Measurements from ENCODE around the gene ZNF574.

Gene ZNF574

GRCh38 chr19:42065511-42065910 lies 10.5 kb upstream of the ZNF574 start:
- TF ChIP-seq, protein P1, sequence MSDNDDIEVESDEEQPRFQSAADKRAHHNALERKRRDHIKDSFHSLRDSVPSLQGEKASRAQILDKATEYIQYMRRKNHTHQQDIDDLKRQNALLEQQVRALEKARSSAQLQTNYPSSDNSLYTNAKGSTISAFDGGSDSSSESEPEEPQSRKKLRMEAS (IDR thresholded peaks at IDR 0.05): no peak
- TF ChIP-seq FOXM1 (IDR thresholded peaks at IDR 0.05; ENCODE audit: borderline replicate concordance, low read depth) (no peak), RAD21 (IDR thresholded peaks at IDR 0.05; ENCODE audit: low read depth) (no peak), CREB1 (IDR thresholded peaks at IDR 0.05; ENCODE audit: low read depth) (no peak), ZBTB7A (IDR thresholded peaks at IDR 0.05; ENCODE audit: low read depth) (no peak), EGR1 (IDR thresholded peaks at IDR 0.05) (no peak), CEBPB (IDR thresholded peaks at IDR 0.05) (no peak), TCF12 (IDR thresholded peaks at IDR 0.05; ENCODE audit: low read depth) (no peak)

DNA sequence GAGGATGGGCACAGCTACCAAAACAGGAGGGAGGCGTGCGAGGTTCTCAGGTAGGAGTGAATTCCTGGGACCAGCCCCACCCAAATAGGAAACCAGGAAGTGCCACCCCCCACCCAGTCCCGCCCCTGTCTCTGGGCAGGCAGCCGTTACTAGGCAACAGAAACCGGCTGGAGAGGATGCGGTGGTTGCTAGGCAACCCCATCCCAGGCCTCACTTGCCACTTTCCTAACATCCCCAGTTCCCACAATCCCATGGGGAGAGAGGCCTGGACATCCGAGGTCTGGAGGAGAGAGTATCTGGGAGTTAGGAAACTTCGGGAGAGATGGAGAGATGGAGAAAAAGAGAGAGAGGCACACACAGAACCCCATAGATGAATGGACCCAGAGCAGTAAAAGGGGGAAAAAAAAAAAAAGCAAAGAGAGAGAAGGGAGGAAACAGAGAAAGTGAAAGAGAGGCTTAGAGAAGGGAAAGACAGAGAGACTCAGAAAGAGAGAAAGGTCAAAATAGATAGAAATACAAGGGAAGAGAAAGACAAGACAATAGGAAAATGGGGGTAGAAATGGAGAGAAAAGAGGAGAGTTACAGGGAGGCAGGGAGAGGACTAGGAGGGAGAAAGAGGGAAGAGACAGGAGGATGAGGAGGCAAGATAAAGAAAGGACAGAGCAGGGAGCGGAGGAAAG lies 9.8 kb upstream of the ZNF574 start:
- TF ChIP-seq, protein P1 (IDR thresholded peaks at IDR 0.05): no peak
- no peak for TF ChIP-seq EGR1 (IDR thresholded peaks at IDR 0.05)

DNA sequence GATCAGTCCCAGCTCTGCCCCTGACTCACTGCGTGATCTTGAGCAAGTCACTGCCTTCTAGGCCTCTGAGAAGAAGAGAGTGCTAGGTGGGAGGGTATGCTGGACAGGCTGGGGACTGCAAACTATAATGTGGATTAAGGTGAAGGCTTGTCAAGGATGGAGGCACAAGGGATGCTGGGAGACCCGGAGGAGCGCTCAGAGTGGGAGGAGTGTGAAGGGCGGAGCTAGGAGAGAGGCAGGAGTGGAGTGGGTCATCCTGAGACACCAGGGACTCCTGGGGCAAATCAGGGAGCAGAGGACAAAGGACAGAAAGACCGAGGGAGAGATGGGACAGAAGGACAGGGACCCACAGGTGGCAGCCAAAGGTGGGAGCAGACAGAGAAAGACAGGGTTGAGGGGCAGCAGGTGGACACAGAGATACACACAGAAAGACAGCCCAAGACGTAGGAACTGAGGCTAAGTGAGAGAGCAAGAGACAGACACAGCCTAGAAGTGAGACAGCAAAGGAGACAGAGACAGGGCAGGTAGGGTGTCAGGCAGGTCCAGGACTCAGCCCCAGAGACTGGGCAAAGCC lies 8.6 kb upstream of the ZNF574 start:
- no peak for TF ChIP-seq CREB1 (IDR thresholded peaks at IDR 0.05; ENCODE audit: low read depth)
- TF ChIP-seq RAD21 (IDR thresholded peaks at IDR 0.05; ENCODE audit: low read depth): no peak
- TF ChIP-seq TEAD4 (IDR thresholded peaks at IDR 0.05): no peak
- no peak for TF ChIP-seq NFIC (IDR thresholded peaks at IDR 0.05)

DNA sequence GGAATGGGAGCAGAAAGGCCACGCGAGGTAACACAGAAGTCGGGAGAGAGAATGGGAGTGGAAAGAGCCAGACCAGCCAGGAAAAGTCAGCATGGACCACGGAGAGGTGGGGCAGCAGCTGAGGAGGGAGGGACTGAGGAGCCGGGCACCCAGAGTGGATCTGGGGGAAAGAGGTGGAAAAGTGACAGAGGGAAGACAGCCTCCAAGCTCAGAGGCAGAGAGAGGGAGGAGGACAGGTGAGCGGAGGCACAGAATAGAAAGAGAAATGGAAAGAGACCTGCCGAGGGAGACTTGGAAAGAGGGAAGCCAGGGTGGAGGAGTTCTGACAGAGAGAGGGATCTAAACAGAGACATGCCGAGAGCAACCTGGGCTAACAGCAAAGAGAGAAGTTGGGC lies 7.6 kb upstream of the ZNF574 start:
- no peak for TF ChIP-seq CREB1 (IDR thresholded peaks at IDR 0.05; ENCODE audit: low read depth)
- TF ChIP-seq TCF12 (IDR thresholded peaks at IDR 0.05; ENCODE audit: low read depth): no peak

DNA sequence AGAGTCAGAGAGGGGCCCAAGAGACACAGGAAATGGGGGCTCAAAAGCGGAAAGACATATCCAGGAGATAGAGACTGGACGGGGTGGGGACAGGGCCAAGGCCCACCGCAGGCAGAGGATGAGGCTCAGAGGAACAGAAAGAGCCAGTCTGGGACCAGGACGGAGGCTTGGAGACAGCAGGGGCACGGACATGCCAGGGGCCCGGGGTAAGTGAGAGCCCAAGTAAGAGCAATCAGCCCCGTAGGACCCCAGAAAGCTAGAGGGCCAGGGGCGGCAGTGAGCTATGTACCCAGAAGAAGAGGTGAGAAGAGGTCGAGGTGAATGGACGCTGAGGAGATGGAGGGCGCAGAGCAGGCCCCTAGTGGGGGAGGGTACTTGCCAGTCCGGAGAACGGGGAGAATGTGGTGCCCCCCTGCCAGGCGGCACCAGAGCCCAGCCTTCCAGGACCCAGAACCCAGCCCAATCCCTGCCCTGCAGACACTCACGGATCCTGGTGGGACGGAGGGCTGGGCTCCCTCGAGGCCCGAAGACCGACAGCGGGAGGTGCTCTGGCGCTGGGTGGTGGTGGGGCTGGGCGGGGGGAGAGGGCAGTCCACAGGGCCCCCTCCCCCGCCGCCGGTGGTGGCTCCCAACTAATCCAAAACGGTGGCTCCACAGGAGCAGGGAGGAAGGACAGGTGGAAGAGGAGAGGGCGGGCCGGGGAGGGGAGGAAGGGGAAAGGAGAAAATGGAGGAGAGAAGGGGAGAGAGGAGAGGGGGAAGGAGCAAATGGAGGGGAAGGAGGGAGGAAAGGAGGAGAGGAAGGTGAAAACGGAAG lies 7.0 kb upstream of the ZNF574 start:
- TF ChIP-seq TCF12 (IDR thresholded peaks at IDR 0.05; ENCODE audit: low read depth): no peak

GRCh38 chr19:42069619-42070351 lies 6.2 kb upstream of the ZNF574 start, which contains the start of gene GRIK5:
Gene GRIK5 (minus strand): TSS chr19:42070206. CDS start chr19:42065770, 4,436 bp downstream.
- TF ChIP-seq, protein P1 (IDR thresholded peaks at IDR 0.05): no peak
- TF ChIP-seq YY1 (IDR thresholded peaks at IDR 0.05; ENCODE audit: low read depth) (no peak), CREB1 (IDR thresholded peaks at IDR 0.05; ENCODE audit: low read depth) (no peak), TAF1 (IDR thresholded peaks at IDR 0.05; ENCODE audit: low read depth) (no peak), RAD21 (IDR thresholded peaks at IDR 0.05; ENCODE audit: low read depth) (no peak), TCF12 (IDR thresholded peaks at IDR 0.05; ENCODE audit: low read depth) (no peak), NFIC (IDR thresholded peaks at IDR 0.05) (no peak), REST (IDR thresholded peaks at IDR 0.05; ENCODE audit: low read depth) (no peak), EGR1 (IDR thresholded peaks at IDR 0.05) (no peak), ZBTB7A (IDR thresholded peaks at IDR 0.05; ENCODE audit: low read depth) (no peak), CEBPB (IDR thresholded peaks at IDR 0.05) (no peak), FOXM1 (IDR thresholded peaks at IDR 0.05; ENCODE audit: borderline replicate concordance, low read depth) (no peak), TEAD4 (IDR thresholded peaks at IDR 0.05) (no peak)
- TF ChIP-seq, protein P2, sequence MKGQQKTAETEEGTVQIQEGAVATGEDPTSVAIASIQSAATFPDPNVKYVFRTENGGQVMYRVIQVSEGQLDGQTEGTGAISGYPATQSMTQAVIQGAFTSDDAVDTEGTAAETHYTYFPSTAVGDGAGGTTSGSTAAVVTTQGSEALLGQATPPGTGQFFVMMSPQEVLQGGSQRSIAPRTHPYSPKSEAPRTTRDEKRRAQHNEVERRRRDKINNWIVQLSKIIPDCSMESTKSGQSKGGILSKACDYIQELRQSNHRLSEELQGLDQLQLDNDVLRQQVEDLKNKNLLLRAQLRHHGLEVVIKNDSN (IDR thresholded peaks at IDR 0.05): no peak

GRCh38 chr19:42071247-42071646 lies 4.7 kb upstream of the ZNF574 start:
- TF ChIP-seq CEBPB (IDR thresholded peaks at IDR 0.05): no peak
